Activated CD4-positive, alpha-beta T cell treated with anti-CD3 and anti-CD28 coated beads, Interleukin-2, amount 50 U/mL, for 4 hours (primary cell): ENCODE data around the gene RNF113B.

Experiments used
- DNase-seq, 2 experiments: peaks; one replicate each; pipeline ENCODE4 v3.0.0-alpha.2; 2020

The RNF113B gene

DNA sequence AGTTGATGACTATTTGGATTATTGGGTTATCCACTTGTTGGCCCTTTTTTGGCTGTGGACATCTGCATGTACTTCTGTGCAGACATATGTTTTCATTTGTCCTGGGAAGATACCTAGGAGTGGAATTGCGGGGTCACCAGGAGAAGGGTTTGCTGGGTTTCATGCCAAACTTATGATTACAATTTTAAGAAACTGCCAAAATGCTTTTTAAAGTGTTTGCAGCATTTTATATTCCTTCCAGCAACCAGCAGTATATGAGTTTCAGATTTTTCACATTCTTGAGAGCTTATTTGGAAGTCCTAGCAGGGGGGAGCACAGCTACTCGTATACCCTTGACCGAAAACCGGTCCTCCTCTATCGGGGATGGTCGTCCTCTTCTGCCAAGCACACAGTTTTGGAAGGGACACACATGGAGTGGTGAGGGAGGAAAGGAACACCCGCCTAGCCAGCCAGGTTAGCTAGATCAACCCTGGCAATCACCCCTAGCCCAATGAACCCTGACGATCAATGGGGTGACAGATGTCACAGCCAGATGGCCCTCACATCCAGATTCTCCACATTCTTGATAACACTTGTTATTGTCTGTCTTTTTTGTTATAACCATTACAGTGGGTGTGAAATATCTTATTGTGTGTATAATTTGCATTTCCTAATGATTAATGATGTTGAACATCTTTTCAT lies 26.7 kb upstream of the RNF113B start:
- no peak for DNase-seq

DNA sequence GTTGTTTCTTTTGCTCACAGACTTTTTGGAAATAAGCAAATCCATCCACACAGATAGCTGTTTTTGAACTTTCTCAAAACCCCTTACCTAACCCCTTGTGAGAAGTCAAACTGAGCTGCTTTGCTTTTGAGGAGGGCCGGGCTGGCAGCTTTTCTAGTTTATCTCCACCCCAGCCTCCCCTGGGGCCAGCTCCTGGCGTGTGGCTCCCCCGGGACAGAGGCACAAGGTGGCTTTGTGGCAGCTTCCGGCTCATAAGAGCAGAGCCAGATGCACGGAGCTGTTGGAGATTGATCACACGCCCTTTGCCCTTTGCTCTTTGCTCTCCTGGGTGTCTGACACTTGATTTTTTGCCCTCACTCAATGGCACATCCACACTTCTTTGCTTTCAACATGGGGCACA lies 24.9 kb upstream of the RNF113B start:
- DNase-seq: no peak

DNA sequence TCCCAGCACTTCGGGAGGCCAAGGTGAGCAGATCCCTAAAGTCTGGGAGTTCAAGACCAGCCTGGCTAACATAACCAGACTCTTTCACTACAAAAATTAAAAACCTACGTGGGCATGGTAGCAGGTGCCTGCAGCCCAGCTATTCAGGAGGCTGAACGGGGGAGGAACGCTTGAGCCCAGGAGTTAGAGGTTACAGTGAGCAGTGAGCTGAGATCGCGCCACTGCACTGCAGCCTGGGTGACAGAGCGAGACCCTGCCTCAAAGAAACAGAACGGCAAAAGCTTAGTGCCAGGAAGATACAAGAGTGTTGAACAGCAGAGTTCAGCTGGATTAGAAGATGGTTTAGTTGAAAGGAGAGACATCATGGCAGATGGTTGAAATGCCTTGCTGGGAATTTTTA lies 24.1 kb upstream of the RNF113B start:
- no peak for DNase-seq

DNA sequence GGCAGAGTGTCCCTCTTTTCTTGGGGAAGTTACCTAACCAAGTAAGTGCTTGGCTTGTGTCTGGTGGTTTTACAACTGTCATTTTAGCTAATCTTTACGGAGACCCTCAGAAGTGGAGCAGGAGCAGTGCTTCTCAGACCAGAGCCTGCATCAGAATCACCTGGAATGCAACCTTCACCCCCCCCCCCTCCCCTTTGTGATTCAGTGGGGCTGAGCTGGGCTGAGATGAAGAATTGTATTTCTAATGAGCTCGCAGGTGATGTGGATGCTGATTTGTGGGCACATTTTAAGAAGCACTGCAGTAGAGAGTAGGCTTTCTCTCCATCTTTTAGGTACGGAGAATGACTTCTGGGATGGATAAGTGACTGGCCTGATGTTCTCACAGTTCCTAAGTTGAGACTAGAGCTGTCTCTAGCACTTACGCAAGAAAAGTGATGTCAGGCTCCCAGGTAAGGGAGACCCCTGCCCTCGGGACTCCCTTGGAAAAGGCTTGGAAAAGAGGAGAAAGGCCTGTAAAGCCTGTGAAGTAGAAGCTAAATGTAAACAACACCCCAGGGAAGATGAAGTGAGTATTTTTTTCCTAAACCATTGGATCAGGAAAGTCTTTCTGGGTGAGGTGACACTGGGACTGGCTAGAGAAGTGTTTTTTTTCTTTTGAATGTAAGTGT lies 23.3 kb upstream of the RNF113B start:
- DNase-seq: no peak

DNA sequence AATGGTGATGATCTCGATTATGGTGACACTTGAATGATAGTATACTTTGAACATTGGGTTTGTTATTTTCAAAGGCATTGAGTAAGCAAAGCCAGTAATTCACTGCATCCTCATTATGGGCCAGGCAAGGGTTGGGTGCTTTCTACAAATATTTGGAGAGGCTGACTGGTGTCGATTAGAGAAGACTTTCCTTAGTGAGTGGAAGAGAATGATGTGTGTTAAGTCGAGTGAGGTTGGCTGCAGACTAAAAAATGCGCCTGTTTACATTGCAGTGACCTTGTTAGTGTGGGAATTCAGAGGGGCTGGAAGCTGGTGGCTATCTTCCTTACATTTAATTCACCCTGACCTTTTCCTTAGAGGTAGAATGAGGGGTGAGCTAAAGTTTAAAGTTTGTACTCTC lies 22.4 kb upstream of the RNF113B start:
- no peak for DNase-seq

DNA sequence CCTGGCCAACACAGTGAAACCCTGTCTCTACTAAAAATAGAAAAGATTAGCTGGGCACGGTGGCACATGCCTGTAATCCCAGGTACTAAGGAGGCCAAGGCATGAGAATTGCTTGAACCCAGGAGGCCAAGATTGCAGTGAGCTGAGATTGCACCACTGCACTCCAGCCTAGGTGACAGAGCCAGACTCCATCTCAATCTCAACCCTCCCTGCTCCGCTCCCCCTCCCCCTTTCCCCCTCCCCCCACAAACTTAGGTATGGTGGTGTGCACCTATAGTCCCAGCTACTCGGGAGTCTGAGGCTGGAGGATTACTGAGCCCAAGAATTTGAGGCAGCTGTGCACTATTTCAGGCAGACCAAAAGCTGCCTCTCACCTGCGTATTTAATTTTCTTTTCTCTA lies 21.6 kb upstream of the RNF113B start:
- DNase-seq: no peak

DNA sequence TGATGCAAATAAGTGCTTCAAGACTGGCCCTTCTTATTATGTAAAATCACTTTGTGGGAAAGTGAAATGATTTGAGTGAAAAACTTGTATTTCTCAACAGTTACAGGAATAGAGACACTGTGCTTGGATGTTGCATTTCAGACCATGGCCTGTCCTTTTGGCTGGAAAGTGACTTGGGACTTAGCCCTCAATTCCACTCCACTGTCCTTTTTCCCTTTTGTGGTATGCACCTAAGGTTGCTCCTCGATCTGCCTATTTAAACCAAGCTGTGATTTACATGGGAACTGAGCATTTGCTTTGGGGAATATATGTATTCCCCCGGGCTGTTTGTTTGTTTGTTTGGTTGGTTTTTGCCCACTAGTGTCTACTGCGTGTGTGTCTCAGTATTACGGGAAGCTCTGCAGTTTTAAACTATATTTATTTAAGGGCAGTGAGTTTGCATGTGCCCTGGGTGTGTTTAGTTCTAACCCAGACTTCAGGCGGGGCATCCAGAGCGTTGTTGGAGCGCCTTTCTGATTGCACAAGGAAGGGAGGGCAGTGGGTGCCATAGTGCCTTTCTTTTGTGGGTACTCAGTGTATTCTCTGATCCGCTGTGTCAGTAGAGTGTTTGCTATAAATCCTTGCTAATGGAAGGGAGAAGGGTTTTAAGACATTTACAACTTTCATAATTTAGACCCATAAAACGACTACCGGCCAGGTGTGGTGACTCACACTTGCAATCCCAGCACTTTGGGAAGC lies 18.2 kb upstream of the RNF113B start:
- no peak for DNase-seq

DNA sequence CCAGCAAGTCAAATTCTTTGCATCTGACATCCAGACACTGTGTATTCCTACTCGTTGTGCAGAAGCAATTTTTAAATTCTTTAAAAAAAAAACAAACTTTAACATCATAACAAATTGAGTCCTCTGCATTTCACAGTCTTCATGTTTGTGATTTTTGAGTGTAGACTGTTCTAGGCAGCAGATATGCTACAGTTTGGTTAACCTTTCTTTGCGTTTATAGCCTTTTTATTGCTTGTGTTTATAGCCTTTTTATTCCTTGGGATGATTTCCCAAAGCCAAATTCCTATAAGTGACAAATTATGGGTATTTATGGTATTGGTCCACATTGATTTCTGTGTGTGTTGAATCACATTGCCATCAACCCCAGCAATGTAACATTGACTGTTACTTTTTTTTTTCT lies 14.9 kb upstream of the RNF113B start:
- no peak for DNase-seq

DNA sequence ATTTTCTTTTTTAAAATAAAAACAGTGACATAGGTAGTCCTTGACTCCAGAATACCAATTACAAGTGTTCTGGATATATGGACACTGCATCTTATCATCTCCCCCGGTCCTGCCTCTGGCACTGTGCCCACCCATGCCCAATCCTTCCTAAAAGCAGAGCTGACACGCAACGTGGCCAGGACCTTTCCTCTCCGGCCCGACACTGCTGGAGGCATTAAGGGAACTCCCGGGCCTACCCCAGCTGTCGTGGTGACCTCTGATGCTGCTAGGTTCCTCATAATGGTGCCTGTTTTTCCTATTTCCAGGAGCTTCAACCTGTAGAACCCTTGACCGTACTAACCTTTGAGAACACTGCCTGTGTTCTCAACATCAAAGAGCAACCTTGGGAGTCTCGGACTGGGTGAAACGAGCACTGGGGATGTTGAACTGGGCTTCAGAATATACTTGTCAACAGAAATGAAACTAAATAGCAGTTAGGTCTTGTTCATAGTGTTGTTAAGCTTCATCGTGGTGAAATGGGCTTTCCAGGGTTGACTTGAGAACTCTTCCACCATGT lies 13.9 kb upstream of the RNF113B start:
- no peak for DNase-seq

DNA sequence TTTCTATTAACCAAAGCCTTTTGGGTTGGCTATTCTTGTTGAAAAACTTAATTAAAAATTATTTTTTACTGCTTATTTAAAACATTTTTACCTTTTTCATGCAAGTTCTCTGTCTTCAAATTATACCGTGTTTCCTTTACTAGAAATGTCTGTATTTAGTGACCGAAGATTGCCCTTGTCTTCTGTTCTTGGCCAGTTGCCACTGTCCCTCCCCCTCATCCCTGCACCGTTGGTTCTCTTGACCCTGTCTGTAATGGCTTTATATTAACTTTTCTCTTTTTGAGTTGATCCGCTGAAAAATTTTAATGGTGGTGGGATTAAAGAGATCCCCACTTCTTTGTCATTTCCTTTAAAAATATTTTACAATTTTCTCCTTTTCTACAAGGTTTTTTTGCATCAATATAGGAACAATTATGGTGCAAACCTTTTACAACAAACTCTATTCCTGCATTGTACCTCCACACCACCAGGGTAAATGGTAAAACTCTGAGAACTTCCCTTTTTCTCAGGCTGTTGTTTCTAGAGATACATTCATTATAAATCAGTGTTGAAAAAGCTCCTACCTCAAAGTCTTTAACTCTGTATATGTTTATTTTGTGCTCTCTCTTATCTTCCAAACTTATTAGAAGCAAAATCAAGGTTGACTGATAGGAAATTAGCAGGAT lies 12.9 kb upstream of the RNF113B start:
- no peak for DNase-seq

DNA sequence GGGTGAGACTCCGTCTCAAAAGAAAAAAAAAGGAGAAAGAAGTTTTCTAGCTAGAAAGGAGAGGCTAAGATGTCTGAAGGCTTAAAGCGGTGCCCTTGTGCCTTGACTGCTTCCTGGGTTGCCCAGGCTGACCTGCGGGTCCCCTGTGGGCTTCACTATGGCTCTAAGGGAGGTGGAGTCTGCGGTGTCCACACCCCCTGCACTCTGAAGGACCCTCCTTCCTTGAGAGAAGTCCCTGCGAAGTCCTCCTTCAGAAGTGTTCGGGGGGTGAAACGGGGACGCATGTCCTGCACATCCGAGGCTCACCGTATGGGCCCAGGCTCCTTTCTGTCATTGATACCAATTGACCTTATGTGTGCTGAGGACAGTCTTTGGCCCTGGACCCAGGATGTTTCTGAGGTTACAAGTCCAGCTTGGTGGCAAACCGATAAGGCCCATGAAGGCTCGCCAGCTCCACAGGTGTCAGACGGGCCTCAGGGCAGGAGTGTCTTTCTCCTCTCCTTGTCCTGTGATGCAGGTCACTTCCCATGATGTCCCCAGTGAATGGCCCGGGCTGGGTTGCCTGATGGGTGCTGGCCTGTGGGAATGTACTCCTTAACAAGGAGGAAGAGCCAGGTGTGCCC lies 11.6 kb upstream of the RNF113B start:
- no peak for DNase-seq

DNA sequence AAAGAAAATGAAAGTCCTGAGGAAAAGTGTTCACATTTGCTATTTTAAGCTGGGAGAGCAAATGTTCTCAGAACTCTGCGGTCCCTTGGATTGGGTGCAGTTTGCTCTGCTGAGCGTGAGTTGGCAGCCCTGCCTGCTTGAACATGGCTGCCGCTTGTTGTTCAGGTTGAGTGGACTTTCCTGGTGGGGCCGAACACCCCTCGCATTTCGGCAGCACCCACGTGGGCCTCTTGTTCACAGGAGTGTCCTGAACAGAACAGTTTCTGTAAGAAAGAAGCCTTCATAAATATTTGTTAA lies 10.8 kb upstream of the RNF113B start:
- DNase-seq: no peak

DNA sequence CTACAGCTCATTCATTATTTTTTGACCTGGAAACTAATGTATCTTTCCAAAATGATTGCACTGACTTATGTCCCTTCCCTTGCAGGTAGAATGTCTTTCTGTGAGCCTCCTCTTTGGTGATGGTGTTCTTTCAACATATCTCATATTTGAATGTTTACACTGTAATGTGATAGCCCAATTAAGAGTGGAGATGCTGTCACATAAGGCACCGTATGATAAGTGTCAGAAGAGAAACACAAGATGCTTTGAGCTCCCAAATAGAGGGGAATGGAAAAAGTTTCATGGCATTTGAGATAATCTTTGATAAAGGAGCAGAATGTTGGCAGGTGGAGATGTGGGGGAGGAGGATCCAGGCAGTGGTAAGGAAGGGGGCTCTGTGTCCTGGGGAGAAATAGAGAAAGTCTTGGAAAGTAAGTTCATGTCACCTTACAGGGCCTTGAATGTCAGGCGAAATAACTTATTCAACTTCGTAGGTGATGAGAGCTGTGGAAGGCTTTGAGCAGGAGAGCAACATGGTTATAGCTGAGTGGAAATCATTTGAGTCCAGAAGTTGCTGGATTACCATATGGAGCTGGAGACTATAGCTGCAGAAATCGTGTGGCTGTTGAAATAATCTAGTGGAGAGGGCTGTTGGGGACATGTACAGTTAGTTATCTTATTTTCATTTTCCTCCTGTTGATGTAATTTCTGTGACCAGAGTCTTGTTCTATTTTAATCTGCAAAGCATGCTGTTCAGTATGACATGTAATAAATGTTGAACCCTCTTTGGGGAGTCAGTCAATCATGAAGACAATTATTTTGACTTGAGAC lies 10.3 kb upstream of the RNF113B start:
- DNase-seq: no peak

DNA sequence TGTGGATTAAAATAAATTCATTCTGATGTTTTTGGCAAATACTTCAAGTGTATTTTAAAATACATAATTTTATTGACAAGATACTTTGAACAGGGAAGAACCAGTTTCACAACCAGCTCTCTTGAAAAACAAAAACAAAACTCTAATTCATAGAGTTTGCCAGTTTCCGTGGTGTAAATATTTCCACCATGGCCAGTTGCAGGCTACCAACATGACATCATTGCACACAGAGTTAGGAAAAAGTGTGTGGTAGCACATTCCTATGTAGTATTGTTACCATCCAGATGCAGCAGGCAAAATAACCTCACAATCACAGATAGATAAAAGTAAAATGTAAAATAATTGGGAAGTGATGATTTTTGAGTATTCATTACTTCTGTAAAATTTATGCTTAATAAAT lies 7.7 kb upstream of the RNF113B start:
- DNase-seq: no peak

DNA sequence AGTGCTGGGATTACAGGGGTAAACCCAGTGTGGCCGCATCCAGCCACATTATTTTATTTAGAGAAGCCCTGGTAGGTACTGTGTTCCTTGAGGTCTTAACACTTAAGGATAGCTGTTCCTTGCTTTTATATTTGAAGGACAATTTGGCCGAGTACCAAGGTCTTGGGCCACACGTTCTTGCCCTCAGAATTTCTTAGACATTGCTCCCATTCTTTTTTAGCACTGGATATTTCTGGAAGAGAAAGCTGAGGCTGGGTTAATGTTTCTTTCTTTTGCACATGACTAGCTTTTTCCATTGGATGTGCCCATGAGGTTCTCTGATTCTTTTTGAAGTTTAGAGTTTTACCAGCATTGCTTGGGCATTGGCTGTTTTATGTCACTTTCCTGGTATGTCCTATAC lies 5.5 kb upstream of the RNF113B start:
- no peak for DNase-seq

DNA sequence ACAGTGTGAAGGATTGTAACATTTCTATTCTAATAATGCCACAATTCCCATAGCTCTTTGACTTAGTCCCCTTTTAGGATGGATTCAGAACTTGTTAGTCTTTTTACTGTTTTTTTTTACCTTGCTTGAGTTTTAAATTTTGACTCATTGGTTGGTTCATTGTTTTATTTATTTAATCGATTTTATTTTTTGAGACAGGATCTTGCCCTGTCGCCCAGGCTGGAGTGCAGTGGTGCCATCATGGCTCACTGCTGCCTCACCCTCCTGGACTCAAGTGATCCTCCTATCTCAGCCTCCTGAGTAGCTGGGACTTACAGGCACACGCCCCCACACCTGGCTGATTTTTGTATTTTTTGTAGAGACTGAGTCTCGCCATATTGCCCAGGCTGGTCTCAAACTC lies 5.1 kb upstream of the RNF113B start:
- DNase-seq: no peak

DNA sequence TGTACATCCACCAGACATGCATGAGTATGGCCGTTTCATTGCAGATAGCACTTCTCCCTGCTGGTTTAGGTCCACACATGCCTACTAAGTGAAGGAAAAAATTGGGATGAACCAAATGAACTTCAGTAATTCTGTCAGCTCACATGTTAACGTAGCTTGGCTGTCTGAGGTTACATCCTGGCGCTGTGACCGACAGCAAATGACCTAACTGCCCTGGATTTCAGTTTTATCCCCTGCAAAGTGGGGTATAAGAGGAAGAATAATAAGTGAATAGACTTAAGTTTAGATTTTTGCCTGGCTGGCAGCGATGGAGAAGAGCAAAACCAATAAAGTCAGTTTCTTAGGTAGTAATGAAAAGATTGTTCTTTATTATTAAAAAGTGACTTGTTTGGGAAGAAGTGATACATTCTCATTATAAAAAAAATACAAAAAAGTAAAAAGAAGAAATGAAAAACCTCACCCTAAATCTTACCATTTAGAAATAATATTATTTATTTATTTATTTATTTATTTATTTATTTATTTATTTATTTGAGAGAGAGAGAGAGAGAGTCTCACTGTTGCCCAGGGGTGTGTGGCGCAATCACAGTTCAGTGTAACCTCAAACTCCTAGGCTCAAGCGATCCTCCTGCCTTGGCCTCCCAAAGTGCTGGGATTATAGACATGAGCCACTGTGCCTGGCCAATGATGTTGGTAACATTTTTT lies 4.2 kb upstream of the RNF113B start:
- no peak for DNase-seq

DNA sequence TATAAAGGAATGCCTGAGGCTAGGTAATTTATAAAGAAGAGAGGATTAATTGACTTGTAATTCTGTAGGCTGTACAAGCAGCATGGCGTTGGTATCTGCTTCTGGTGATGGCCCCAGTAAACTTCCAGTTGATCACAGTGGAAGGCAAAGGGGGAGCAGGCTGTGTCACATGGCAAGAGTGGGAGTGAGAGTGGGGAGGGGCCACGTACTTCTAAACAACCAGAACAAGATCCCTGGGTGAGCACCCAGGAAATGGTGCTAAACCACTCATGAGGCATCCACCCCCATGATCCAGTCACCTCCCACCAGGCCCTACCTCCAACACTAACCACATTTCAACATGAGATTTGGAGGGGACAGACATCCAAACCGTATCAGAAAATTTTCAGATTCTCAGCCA lies 3.0 kb upstream of the RNF113B start:
- DNase-seq: no peak

DNA sequence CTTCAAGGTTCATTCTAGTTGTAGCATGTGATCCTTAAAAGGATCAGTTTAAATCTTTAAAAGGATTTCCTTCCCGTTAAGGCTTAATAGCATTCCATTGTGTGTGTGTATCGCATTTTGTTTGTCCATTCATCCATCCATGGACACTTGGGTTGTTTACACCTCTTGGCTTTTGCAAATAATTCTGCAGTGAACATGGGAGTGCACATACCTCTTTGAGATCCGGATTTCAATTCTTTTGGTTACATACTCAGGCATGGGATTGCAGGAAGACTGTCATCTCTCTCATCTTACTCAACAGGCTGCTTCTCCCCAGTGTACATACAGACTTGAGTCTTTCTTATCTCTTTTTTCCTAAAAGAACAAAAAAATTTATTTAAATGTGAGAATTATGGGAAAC lies 1.2 kb downstream of the RNF113B start:
- no peak for DNase-seq

DNA sequence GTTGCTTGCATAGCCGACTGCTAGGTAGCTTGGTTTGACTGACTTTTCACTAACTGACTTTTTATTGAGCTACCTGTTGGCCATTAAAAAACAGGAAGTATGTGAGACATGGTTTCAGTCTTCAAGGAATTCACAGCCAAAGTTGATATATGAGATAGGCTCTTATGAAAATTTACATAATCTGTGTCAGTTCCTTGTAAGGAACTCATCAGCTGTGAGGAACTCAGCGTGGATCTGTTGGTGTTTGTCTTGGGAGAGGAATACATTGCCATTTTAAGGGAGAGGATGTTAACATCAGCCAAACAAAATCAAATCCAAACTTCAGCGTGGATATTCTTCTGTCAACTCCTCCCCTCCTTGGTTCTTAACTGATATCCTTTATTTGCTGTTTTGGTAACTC lies 2.0 kb downstream of the RNF113B start:
- no peak for DNase-seq

DNA sequence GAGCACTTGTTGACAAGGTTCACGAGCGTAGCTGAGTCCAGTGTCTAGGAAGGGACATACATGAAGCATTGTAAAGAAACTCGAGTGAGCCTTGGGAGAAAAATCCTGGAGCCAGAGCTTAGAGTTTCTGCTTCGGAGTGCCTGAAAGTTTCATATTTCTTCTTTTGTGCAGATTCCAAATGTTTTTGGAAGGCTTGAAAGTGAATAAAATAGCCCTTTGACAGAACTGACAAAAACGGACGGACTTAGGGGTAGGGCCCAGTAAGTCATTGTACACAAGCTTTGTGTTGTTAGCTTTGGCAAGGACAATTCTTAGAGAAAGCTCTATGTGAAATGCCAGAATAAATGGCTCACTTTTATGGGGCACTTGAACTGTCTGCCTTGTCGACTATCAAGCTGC lies 2.8 kb downstream of the RNF113B start:
- DNase-seq: no peak
